ENCODE data around the gene VPS16. TPM values are rescaled to one million over a fixed set of nuclear protein-coding genes. Genes with fewer than 3 reads are reported as not detected.

The VPS16 gene
- total and polyA plus RNA-seq, 2 of the 8 experiments (the other 6 are each of a cell fraction or from before 2014, with no cell fraction given), result 23.8 to 25.9 TPM

DNA sequence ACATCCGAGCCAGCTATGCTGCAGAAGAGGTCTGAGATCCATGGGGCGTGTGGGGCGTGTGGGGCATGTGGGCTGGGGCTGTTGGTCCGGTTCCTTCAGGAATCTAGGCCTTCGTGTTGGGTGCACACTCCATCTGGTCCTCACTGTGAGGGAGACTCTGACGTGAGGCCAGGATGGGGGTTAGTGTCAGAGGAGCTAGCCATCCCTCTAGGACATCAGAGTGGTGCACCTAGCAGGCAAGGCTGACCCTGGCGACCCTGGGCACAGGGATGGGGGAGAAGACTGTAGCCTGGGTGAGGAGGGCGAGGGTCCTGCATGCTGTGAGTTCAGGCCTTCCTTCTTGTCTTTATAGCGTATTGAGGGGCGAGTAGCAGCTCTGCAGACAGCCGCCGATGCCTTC lies 24.1 kb downstream of the VPS16 start:
- H3K4me2 ChIP-seq (ENCODE audit: insufficient read depth in 1 of 2, low read depth in 2 of 2, low read length in 2 of 2), result no peak overlapping the region
- no peak overlapping the region for H4K5ac ChIP-seq (ENCODE audit: insufficient read length, low read depth, low read length)
- no peak overlapping the region for H3K4me3 ChIP-seq (ENCODE audit: extremely low read depth in 1 of 4, insufficient read depth in 2 of 4, low read depth in 3 of 4, low read length in 4 of 4)
- H3K79me1 ChIP-seq (ENCODE audit: low read depth, low read length), result no peaks in the 10 kb centered on the region
- no peak overlapping the region for H2BK15ac ChIP-seq (ENCODE audit: low read length)
- no peak overlapping the region for H2BK5ac ChIP-seq (ENCODE audit: low read depth, low read length)
- no peak for TF ChIP-seq CTBP2 (IDR thresholded peaks at IDR 0.05; ENCODE audit: borderline replicate concordance, insufficient read depth, insufficient read length, low read length)
- no peak for TF ChIP-seq HDAC6 (IDR thresholded peaks at IDR 0.05; ENCODE audit: low read depth, low read length)
- no peak for TF ChIP-seq CHD2 (IDR thresholded peaks at IDR 0.05; ENCODE audit: low read length)
- TF ChIP-seq BCL11A (IDR thresholded peaks at IDR 0.05; ENCODE audit: low read depth in 2 of 2, low read length in 2 of 2), result no peak
- TF ChIP-seq NRF1 (IDR thresholded peaks at IDR 0.05; ENCODE audit: low read depth, low read length), result no peak
- TF ChIP-seq ASH2L (IDR thresholded peaks at IDR 0.05; ENCODE audit: low read length), result no peak
- no peak overlapping the region for H3K9ac ChIP-seq (replicated peaks in 1 of 4; ENCODE audit: extremely low read depth in 1 of 4, low read depth in 3 of 4, low read length in 3 of 4)
- POLR2A ChIA-PET (ENCODE audit: partially characterized antibody), result no interaction called here
- CTCF ChIA-PET (ENCODE audit: partially characterized antibody), result interaction anchor here (0.6 to 4.6 kb wide), 28 partner anchors 8 to 176 kb away, joined by 3 to 23 read pairs (median 4); partner anchors contain the start of gene CPXM1
- no peak overlapping the region for H3K14ac ChIP-seq (ENCODE audit: insufficient read length)
- no peaks in the 10 kb centered on the region for H3K79me2 ChIP-seq (ENCODE audit: control insufficient read depth in 1 of 2, insufficient read depth in 2 of 2, low read length in 2 of 2)
- 83% methylated on average over 11 of the region's 12 CpGs; no CpG with 5 or more reads in 1 of the 2 experiments for WGBS, 2 experiments (ENCODE audit: extremely low coverage in 1 of 2, insufficient coverage in 1 of 2, insufficient read length in 1 of 2, insufficient replicate concordance in 2 of 2, low coverage in 1 of 2, low lambda C conversion rate in 2 of 2, missing lambda C conversion rate in 1 of 2)
- no peak overlapping the region for H2AFZ ChIP-seq (ENCODE audit: low read length)
- no peak overlapping the region for H2BK20ac ChIP-seq (ENCODE audit: low read length)
- H4K20me1 ChIP-seq (replicated peaks in 1 of 2; ENCODE audit: control insufficient read depth in 1 of 2, insufficient read depth in 2 of 2, low read length in 2 of 2), result peaks cover 0 to 3% of the 10 kb centered on the region in 2 experiments
- no peaks in the 10 kb centered on the region for H3K4me1 ChIP-seq (replicated peaks in 1 of 4; ENCODE audit: control insufficient read depth in 3 of 4, insufficient read depth in 4 of 4, low read length in 3 of 4)
- FAIRE-seq, result no peak
- no peak overlapping the region for H3K27ac ChIP-seq (ENCODE audit: low read depth, low read length)
- no peak overlapping the region for H3K23ac ChIP-seq (ENCODE audit: insufficient read length)
- H4K91ac ChIP-seq (replicated peaks; ENCODE audit: insufficient read length, low read length), result no peak overlapping the region
- H2BK12ac ChIP-seq (ENCODE audit: low read depth, low read length), result no peak overlapping the region
- H3K23me2 ChIP-seq (ENCODE audit: low read depth, low read length), result no peaks in the 10 kb centered on the region
- no peak for DNase-seq (ENCODE audit: low read depth in 1 of 2, low spot score in 2 of 2)
- H2AK5ac ChIP-seq (ENCODE audit: low read depth, low read length), result no peak overlapping the region
- H2BK120ac ChIP-seq (replicated peaks; ENCODE audit: low read depth, low read length), result no peak overlapping the region
- no peak overlapping the region for H3K4ac ChIP-seq (replicated peaks; ENCODE audit: insufficient read length, low read depth, low read length)
- H3K18ac ChIP-seq (ENCODE audit: extremely low read depth, low read length), result no peak overlapping the region
- H3K36me3 ChIP-seq (ENCODE audit: control insufficient read depth in 2 of 4, insufficient read depth in 4 of 4, low read length in 3 of 4), result no peaks in the 10 kb centered on the region; a peak in 1 of 8 replicates
- H3K56ac ChIP-seq (replicated peaks; ENCODE audit: insufficient read length, low read depth, low read length), result no peak overlapping the region
- H3K27me3 ChIP-seq (replicated peaks in 1 of 4; ENCODE audit: control insufficient read depth in 3 of 4, extremely low read depth in 1 of 4, insufficient read depth in 3 of 4, low read length in 3 of 4), result no peaks in the 10 kb centered on the region
- no peak overlapping the region for H4K8ac ChIP-seq (ENCODE audit: extremely low read depth, insufficient read depth, low read length)
- no peaks in the 10 kb centered on the region for H3K9me3 ChIP-seq (ENCODE audit: insufficient read depth in 2 of 2, low read depth in 1 of 2, low read length in 1 of 2)
